CD14-positive monocyte (primary cell): ENCODE data around the gene MEGF6. TPM values are rescaled to one million over a fixed set of nuclear protein-coding genes. Genes with fewer than 3 reads are reported as not detected.

Experiments
- DNase-seq, 3 donors: peaks; one replicate each; pipeline ENCODE4 v3.0.0-alpha.2; 2011 to 2022
- H2AFZ ChIP-seq: 2 replicates; pipeline ENCODE4 v1.6.0; 2012; ENCODE audit warnings: mild to moderate bottlenecking, low read depth, low read length, inconsistent platforms; ENCODE audit not compliant: insufficient read depth, poor library complexity, severe bottlenecking
- H3K27ac ChIP-seq, 2 donors: 1 replicate in 1 of 2; 2 replicates in 1 of 2; pipeline ENCODE4 v1.5.1; 2012 to 2013; ENCODE audit warnings: low read length in 2 of 2, control low read depth in 1 of 2, inconsistent platforms in 1 of 2, low read depth in 1 of 2, mild to moderate bottlenecking in 1 of 2
- H3K27me3 ChIP-seq, 2 donors: one replicate each; pipeline versions ENCODE4 v1.6.0 to v1.6.1; 2011 to 2013; ENCODE audit warnings: low read length in 2 of 2; ENCODE audit not compliant: control insufficient read depth in 2 of 2, insufficient read depth in 2 of 2
- H3K36me3 ChIP-seq, 2 donors: replicated peaks in 1 of 2; 1 replicate in 1 of 2; 2 replicates in 1 of 2; pipeline versions ENCODE4 v1.5.1 to v1.6.1; 2012 to 2013; ENCODE audit warnings: low read length in 2 of 2, control low read depth in 1 of 2, inconsistent platforms in 1 of 2, mild to moderate bottlenecking in 1 of 2; ENCODE audit not compliant: insufficient read depth in 2 of 2, control insufficient read depth in 1 of 2
- H3K4me1 ChIP-seq, 2 donors: 1 replicate in 1 of 2; 2 replicates in 1 of 2; pipeline versions ENCODE4 v1.5.1 to v1.6.1; 2012 to 2013; ENCODE audit warnings: low read length in 2 of 2, control low read depth in 1 of 2, inconsistent platforms in 1 of 2, mild to moderate bottlenecking in 1 of 2, moderate library complexity in 1 of 2; ENCODE audit not compliant: insufficient read depth in 2 of 2, control insufficient read depth in 1 of 2
- H3K4me2 ChIP-seq: replicated peaks from 2 replicates; pipeline ENCODE3; 2012; ENCODE audit warnings: low read length, moderate library complexity, mild to moderate bottlenecking; ENCODE audit not compliant: poor library complexity, severe bottlenecking; ENCODE audit errors: extremely low read depth
- H3K4me3 ChIP-seq, 3 experiments: fragments of 200-600 bp in 1 of 3; sonication (generic) in 1 of 3; replicated peaks in 1 of 3; 1 replicate in 2 of 3; 2 replicates in 1 of 3; pipeline ENCODE4 v1.5.1; 2011 to 2013; ENCODE audit warnings: low read length in 3 of 3, mild to moderate bottlenecking in 3 of 3, control low read depth in 2 of 3, low read depth in 2 of 3, inconsistent platforms in 1 of 3, moderate library complexity in 1 of 3
- H3K79me2 ChIP-seq: 2 replicates; pipeline ENCODE4 v1.6.0; 2012; ENCODE audit warnings: mild to moderate bottlenecking, control low read depth, inconsistent platforms, low read length, moderate library complexity; ENCODE audit not compliant: insufficient read depth
- H3K9ac ChIP-seq: 2 replicates; pipeline ENCODE4 v1.6.0; 2017; ENCODE audit warnings: low read length, mild to moderate bottlenecking; ENCODE audit not compliant: insufficient read depth, poor library complexity, severe bottlenecking
- H3K9me3 ChIP-seq, 2 donors: replicated peaks in 1 of 2; 1 replicate in 1 of 2; 2 replicates in 1 of 2; pipeline versions ENCODE4 v1.5.1 to v1.6.1; 2012 to 2013; ENCODE audit warnings: low read length in 2 of 2, control low read depth in 1 of 2; ENCODE audit not compliant: control insufficient read depth in 1 of 2, insufficient read depth in 1 of 2
- H4K20me1 ChIP-seq: 2 replicates; pipeline ENCODE4 v1.6.0; 2012; ENCODE audit warnings: mild to moderate bottlenecking, low read length, control low read depth, moderate library complexity; ENCODE audit not compliant: insufficient read depth
- H3K27ac Mint-ChIP-seq, 7 donors: one replicate each; pipeline ENCODE4 v1.8.0; 2020; ENCODE audit warnings: mild to moderate bottlenecking in 7 of 7, mixed read lengths in 7 of 7, moderate library complexity in 6 of 7, inconsistent platforms in 2 of 7
- H3K27me3 Mint-ChIP-seq, 3 donors: one replicate each; pipeline ENCODE4 v1.8.0; 2021 to 2022; ENCODE audit warnings: low read depth in 3 of 3, mild to moderate bottlenecking in 3 of 3, mixed read lengths in 3 of 3, moderate library complexity in 3 of 3, inconsistent platforms in 1 of 3
- H3K36me3 Mint-ChIP-seq, 2 donors: one replicate each; pipeline ENCODE4 v1.8.0; 2020; ENCODE audit warnings: mixed read lengths in 2 of 2, inconsistent platforms in 1 of 2, mild to moderate bottlenecking in 1 of 2
- H3K4me1 Mint-ChIP-seq: one replicate; pipeline ENCODE4 v1.8.0; 2020; ENCODE audit warnings: mild to moderate bottlenecking, mixed read lengths
- H3K4me3 Mint-ChIP-seq, 2 donors: one replicate each; pipeline ENCODE4 v1.8.0; 2020; ENCODE audit warnings: mild to moderate bottlenecking in 2 of 2, mixed read lengths in 2 of 2, moderate library complexity in 1 of 2
- H3K9me3 Mint-ChIP-seq, 7 donors: one replicate each; pipeline ENCODE4 v1.8.0; 2020 to 2022; ENCODE audit warnings: mixed read lengths in 7 of 7, mild to moderate bottlenecking in 6 of 7, moderate library complexity in 6 of 7, inconsistent platforms in 2 of 7
- WGBS: methylation state at CpG from one replicate; pipeline ENCODE4 v1.1.5; 2013; ENCODE audit warnings: missing lambda C conversion rate; ENCODE audit not compliant: insufficient coverage; 5-methylcytosine and 5-hydroxymethylcytosine counted together
- intact Hi-C, 2 donors: fragments of 100-400 bp; cut with micrococcal nuclease; formaldehyde crosslinking; loops; one replicate each; pipeline versions ENCODE4 v1.15.0 to v1.15.1; 2023
- polyA plus RNA-seq, 3 donors: library from polyadenylated mRNA; depleted of rRNA in 1 of 3; unstranded in 2 of 3; stranded (reverse) in 1 of 3; fragments of 300-500 nt in 2 of 3; fragments of >200 nt in 1 of 3; fragmentation: Illumina TruSeq in 2 of 3; gene quantifications; 1 replicate in 2 of 3; 2 replicates in 1 of 3; pipeline ENCODE4 v1.2.3, GENCODE V29; 2012 to 2021
- TF ChIP-seq, protein P1 (sequence below): fragments of 200-600 bp; IDR thresholded peaks from one replicate; pipeline ENCODE4 v1.8.0; 2022; ENCODE audit warnings: antibody characterized with exemption, mild to moderate bottlenecking

MEGF6 gene
- polyA plus RNA-seq, 3 donors = 0.39 to 3.8 (median 1.2) TPM

DNA sequence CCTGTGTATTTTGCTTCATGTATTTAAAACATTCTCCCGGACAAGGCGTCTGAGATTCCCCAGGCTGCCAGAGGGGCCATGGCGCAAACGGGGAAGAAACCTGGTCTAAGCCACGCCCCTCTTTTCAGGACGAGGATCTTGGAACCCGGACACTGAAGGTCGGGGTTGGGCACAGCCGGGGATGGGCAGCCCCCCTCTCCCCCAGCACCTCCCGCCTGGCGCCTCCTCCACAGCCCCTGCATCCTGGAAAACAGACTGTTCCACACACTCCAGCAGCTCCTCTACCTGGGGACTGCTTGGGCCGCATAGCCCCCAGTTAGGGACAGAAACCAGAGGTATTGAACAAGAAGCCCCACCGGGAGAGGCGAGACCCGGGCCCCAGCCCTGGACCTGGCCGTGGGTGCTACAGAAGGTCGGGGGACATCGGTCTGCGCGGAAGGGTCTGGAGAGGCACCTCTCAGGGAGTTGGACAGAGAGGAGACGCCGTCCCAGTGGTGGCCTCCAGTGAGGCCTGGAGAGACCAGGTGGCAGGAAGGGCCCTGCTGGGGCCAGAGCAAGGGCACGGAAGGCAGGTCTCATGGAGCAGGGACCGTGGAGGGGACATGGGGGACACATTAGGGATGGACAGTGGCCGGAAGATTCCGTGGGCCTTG, 46.4 kb upstream of the MEGF6 start:
- Mint-ChIP-seq H3K27me3 (peaks cover 43 to 67% (median 53%) of the 10 kb centered on the region in 3 donors), H3K27ac (no peak overlapping the region), H3K4me3 (peak overlapping the region in 1 of 2 donors; percentile 68)

DNA sequence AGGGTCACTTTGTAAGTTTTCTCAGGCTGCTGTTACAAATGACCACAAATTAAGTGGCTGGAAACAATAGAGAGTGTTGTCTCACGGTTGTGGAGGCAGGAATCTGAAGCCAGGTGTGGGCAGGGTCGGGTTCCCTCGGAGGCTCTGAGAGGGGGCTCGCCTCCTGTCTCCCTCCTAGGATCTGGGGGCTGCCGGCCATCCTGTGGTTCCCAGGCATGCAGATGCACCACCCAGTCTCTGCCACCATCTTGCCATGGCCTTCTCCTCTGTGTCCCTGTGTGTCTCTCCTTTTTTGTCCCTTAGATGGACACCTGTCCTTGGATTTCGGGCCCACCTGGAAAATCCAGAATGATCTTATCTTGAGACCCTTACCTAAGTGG, 45.8 kb upstream of the MEGF6 start:
- no peaks in the 10 kb centered on the region for H3K79me2 ChIP-seq

More for the DNA sequence above, 46.4 kb upstream of the MEGF6 start:
- Histone ChIP-seq H3K4me2 (no peak overlapping the region), H3K27me3 (peaks cover 19 to 50% of the 10 kb centered on the region in 2 donors), H3K27ac (no peak overlapping the region), H3K4me3 (no peak overlapping the region), H4K20me1 (no peaks in the 10 kb centered on the region), H3K9me3 (peaks cover 0 to 5% of the 10 kb centered on the region in 2 donors), H3K4me1 (peaks cover 3 to 5% of the 10 kb centered on the region in 2 donors), H3K79me2 (no peaks in the 10 kb centered on the region), H3K9ac (no peak overlapping the region), H2AFZ (no peak overlapping the region), H3K36me3 (no peaks in the 10 kb centered on the region)
- DNase-seq = no peak
- H3K9me3 Mint-ChIP-seq = peaks cover 0 to 3% (median 0%) of the 10 kb centered on the region in 7 donors
- H3K4me1 Mint-ChIP-seq = peaks cover 2% of the 10 kb centered on the region
- TF ChIP-seq, protein P1, sequence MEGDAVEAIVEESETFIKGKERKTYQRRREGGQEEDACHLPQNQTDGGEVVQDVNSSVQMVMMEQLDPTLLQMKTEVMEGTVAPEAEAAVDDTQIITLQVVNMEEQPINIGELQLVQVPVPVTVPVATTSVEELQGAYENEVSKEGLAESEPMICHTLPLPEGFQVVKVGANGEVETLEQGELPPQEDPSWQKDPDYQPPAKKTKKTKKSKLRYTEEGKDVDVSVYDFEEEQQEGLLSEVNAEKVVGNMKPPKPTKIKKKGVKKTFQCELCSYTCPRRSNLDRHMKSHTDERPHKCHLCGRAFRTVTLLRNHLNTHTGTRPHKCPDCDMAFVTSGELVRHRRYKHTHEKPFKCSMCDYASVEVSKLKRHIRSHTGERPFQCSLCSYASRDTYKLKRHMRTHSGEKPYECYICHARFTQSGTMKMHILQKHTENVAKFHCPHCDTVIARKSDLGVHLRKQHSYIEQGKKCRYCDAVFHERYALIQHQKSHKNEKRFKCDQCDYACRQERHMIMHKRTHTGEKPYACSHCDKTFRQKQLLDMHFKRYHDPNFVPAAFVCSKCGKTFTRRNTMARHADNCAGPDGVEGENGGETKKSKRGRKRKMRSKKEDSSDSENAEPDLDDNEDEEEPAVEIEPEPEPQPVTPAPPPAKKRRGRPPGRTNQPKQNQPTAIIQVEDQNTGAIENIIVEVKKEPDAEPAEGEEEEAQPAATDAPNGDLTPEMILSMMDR = no peak
- 83% methylated on average over 22 of the region's 26 CpGs for WGBS
- intact Hi-C loops = loop anchor here in 1 of 2 donors (10.0 kb wide), 1 partner anchor 237 kb away; no protein-coding TSS in a partner anchor
- no peaks in the 10 kb centered on the region for H3K36me3 Mint-ChIP-seq

More for the DNA sequence above, 45.8 kb upstream of the MEGF6 start:
- H3K4me1 Mint-ChIP-seq = peaks cover 4% of the 10 kb centered on the region
- H3K9me3 ChIP-seq = peaks cover 0 to 5% of the 10 kb centered on the region in 2 donors
- no peaks in the 10 kb centered on the region for H3K36me3 Mint-ChIP-seq
- peak overlapping the region in 1 of 2 donors; percentile 18 for H3K4me3 Mint-ChIP-seq
- H3K36me3 ChIP-seq = no peaks in the 10 kb centered on the region
- H3K4me1 ChIP-seq = peaks cover 5 to 12% of the 10 kb centered on the region in 2 donors
- H2AFZ ChIP-seq = no peak overlapping the region
- no peak overlapping the region for H3K27ac ChIP-seq
- H3K4me3 ChIP-seq = no peak overlapping the region
- peaks cover 0 to 3% (median 0%) of the 10 kb centered on the region in 7 donors for H3K9me3 Mint-ChIP-seq
- no peak for DNase-seq
- no peaks in the 10 kb centered on the region for H4K20me1 ChIP-seq
- WGBS = 82% methylated on average over 4 of the region's 6 CpGs
- TF ChIP-seq, protein P1 = no peak
- intact Hi-C loops = loop anchor here in 1 of 2 donors (10.0 kb wide), 1 partner anchor 238 kb away; no protein-coding TSS in a partner anchor
- H3K9ac ChIP-seq = no peak overlapping the region
- H3K27me3 Mint-ChIP-seq = peaks cover 44 to 69% (median 52%) of the 10 kb centered on the region in 3 donors
- H3K27me3 ChIP-seq = peaks cover 19 to 52% of the 10 kb centered on the region in 2 donors
- no peak overlapping the region for H3K4me2 ChIP-seq
- H3K27ac Mint-ChIP-seq = no peak overlapping the region
